Small intestine (tissue), 7 donors: ENCODE data around the gene GPC3. TPM values are rescaled to one million over a fixed set of nuclear protein-coding genes. Genes with fewer than 3 reads are reported as not detected.
A peak's percentile ranks its signal among the peaks of the same experiment; 100 is the strongest.

ENCODE experiments used
- DNase-seq, 2 donors: peaks; one replicate each; pipeline versions ENCODE4 v3.0.0 to v3.0.0-alpha.2; 2013
- FAIRE-seq: peaks from 2 replicates; lab custom pipeline; 2012; peaks lifted over from hg19 to GRCh38; lab: Jason Lieb, UNC
- H3K27ac ChIP-seq, 3 donors: one replicate each; pipeline ENCODE4 v1.5.1; 2013; ENCODE audit warnings: low read length in 2 of 3, mild to moderate bottlenecking in 2 of 3, control low read depth in 1 of 3, inconsistent platforms in 1 of 3, low read depth in 1 of 3, moderate library complexity in 1 of 3
- H3K27me3 ChIP-seq, 3 donors: one replicate each; pipeline ENCODE4 v1.6.1; 2013; ENCODE audit warnings: low read length in 3 of 3, inconsistent platforms in 1 of 3; ENCODE audit not compliant: control insufficient read depth in 3 of 3, insufficient read depth in 3 of 3
- H3K36me3 ChIP-seq, 3 donors: one replicate each; pipeline ENCODE4 v1.6.1; 2013; ENCODE audit warnings: low read length in 3 of 3, inconsistent platforms in 1 of 3, low read depth in 1 of 3, mild to moderate bottlenecking in 1 of 3, moderate library complexity in 1 of 3; ENCODE audit not compliant: control insufficient read depth in 3 of 3, insufficient read depth in 2 of 3
- H3K4me1 ChIP-seq, 3 donors: one replicate each; pipeline ENCODE4 v1.6.1; 2013; ENCODE audit warnings: low read length in 2 of 3, inconsistent platforms in 1 of 3, low read depth in 1 of 3, mild to moderate bottlenecking in 1 of 3, moderate library complexity in 1 of 3; ENCODE audit not compliant: control insufficient read depth in 3 of 3, insufficient read depth in 2 of 3
- H3K4me3 ChIP-seq, 3 donors: one replicate each; pipeline ENCODE4 v1.5.1; 2013; ENCODE audit warnings: low read length in 3 of 3, control low read depth in 1 of 3, inconsistent platforms in 1 of 3, low read depth in 1 of 3, mild to moderate bottlenecking in 1 of 3, moderate library complexity in 1 of 3
- H3K9me3 ChIP-seq, 2 donors: one replicate each; pipeline ENCODE4 v1.6.1; 2013; ENCODE audit warnings: low read depth in 1 of 2, low read length in 1 of 2; ENCODE audit not compliant: control insufficient read depth in 2 of 2, insufficient read depth in 1 of 2
- WGBS, 3 donors: extraction: QIAGEN DNeasy Blood & Tissue Kit; methylation state at CpG; one replicate each; pipeline ENCODE4 v1.1.7; 2013; 5-methylcytosine and 5-hydroxymethylcytosine counted together
- polyA plus RNA-seq, 4 donors: library from polyadenylated mRNA; stranded (reverse) in 3 of 4; unstranded in 1 of 4; fragments of 200-250 nt in 3 of 4; fragments of 120-200 nt in 1 of 4; gene quantifications; one replicate each; pipeline versions ENCODE4 v1.2.1 to v1.2.3, GENCODE V29; 2013
- donor health status: healthy with polysubstance abuse.
- donor health status: control.
- donor health status: control.
- donor health status: Bipolar disorder and iron deficiency.
- donor health status: healthy.

Gene GPC3
- polyA plus RNA-seq, 4 donors: 14.3 to 186 TPM; not detected in 2

- Histone ChIP-seq H3K27ac (no peak overlapping the region), H3K36me3 (no peaks in the 10 kb centered on the region), H3K4me3 (no peak overlapping the region), H3K9me3 (no peaks in the 10 kb centered on the region), H3K27me3 (no peaks in the 10 kb centered on the region), H3K4me1 (no peaks in the 10 kb centered on the region)
- no peak for DNase-seq
- no peak for FAIRE-seq
- WGBS, 3 donors: 29 to 78% (median 45%) methylated on average over 1 of the region's 1 CpG
Measured at GRCh38 chrX:133568109-133568508, 417.3 kb downstream of the GPC3 start.

DNA sequence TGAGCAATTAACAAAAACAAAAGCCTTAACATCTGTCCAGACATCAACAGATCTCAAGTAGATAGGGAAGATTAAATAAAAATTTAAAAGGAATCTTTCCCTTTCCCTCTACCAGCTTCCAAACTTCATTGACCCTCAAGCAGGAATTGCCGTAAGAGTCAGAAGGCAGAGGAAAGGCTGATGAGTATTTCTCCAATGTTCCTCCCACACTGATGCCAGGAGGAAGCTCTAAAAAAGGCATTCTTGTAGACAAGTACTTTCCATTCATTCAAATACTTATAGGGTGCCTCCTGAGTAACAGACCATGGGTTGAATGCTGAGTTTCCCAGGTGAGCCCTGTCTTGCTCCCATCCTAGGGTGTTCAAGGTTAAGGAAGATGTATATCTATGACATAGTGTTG, 418.5 kb downstream of the GPC3 start:
- Histone ChIP-seq H3K27ac (no peak overlapping the region), H3K36me3 (no peaks in the 10 kb centered on the region), H3K4me3 (no peak overlapping the region), H3K27me3 (no peaks in the 10 kb centered on the region), H3K9me3 (no peaks in the 10 kb centered on the region), H3K4me1 (no peaks in the 10 kb centered on the region)
- no peak for FAIRE-seq
- WGBS, 3 donors: 89 to 100% (median 91%) methylated on average over 1 of the region's 1 CpG
- no peak for DNase-seq

GRCh38 chrX:133563705-133564104, 421.7 kb downstream of the GPC3 start:
- FAIRE-seq (no peak), DNase-seq (no peak)
- Histone ChIP-seq H3K4me3 (no peak overlapping the region), H3K9me3 (no peaks in the 10 kb centered on the region), H3K27me3 (peaks cover 0 to 2% (median 0%) of the 10 kb centered on the region in 3 donors), H3K4me1 (no peaks in the 10 kb centered on the region), H3K36me3 (no peaks in the 10 kb centered on the region), H3K27ac (no peak overlapping the region)
- 75 to 89% (median 79%) methylated on average over 2 of the region's 2 CpGs for WGBS, 3 donors

- Histone ChIP-seq H3K27ac (no peak overlapping the region), H3K9me3 (no peaks in the 10 kb centered on the region), H3K36me3 (no peaks in the 10 kb centered on the region), H3K27me3 (peaks cover 0 to 2% (median 0%) of the 10 kb centered on the region in 3 donors), H3K4me1 (no peaks in the 10 kb centered on the region), H3K4me3 (no peak overlapping the region)
- DNase-seq (no peak), FAIRE-seq (no peak)
Measured at GRCh38 chrX:133561251-133561650, 424.1 kb downstream of the GPC3 start.

DNA sequence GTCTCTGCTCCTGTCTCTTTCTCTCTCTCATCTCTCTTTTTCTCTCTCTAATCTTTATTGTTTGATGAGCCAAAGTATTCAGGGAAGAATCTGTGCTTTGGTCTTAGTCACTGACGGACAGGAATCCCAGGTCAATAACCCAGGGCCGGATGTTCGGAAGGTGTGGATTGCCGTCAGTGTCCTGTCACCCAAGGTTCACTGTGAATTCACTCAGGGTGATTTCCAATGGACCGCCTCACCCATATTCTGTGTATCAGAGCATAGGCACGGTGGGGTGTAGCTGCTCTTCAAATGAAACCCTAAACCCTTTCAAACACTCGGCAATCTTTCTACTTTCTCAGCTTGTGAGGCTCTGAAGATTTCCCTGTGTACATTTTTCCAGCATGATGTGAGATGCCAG, 425.5 kb downstream of the GPC3 start:
- Histone ChIP-seq H3K9me3 (peaks cover 0 to 5% of the 10 kb centered on the region in 2 donors), H3K27me3 (peaks cover 0 to 2% (median 0%) of the 10 kb centered on the region in 3 donors), H3K27ac (no peak overlapping the region), H3K4me1 (no peaks in the 10 kb centered on the region), H3K4me3 (no peak overlapping the region), H3K36me3 (no peaks in the 10 kb centered on the region)
- DNase-seq (no peak), FAIRE-seq (no peak)
- 89 to 94% (median 89%) methylated on average over 7 of the region's 7 CpGs for WGBS, 3 donors

DNA sequence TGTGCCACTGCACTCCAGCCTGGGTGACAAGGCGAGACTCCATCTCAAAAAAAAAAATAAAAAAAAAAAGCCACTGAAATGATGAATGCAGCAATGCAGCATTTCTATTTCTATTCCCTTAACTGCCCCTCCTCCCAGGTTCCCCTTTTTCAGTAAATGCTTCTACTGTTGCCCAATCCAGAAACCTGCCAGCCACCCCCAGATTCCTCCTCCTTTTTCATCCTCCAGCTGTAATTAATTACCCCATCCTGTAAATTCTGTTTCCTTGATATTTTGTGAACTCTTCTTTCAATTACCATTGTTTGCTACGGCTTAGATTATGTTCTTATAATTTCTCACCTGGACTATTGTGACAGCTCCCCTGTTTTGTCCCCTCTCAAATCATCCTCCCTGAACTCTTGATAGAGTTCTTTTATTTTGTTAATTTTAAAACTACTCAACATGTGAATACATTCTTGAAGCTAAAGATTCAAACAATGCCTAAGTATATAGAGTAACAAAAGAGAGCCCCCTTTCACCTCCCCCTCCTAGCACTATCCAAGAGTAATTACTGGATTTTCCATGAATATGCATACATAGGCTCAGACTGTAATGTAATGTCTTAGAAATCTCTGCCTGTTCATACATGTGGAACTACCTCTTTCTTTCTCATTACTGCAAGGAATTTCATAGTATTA, 429.5 kb downstream of the GPC3 start:
- DNase-seq (no peak), FAIRE-seq (no peak)
- Histone ChIP-seq H3K4me1 (no peaks in the 10 kb centered on the region), H3K27ac (no peak overlapping the region), H3K9me3 (peaks cover 0 to 11% of the 10 kb centered on the region in 2 donors), H3K27me3 (peaks cover 0 to 2% (median 0%) of the 10 kb centered on the region in 3 donors), H3K4me3 (no peak overlapping the region), H3K36me3 (no peaks in the 10 kb centered on the region)
- WGBS, 3 donors: 78 to 93% (median 90%) methylated on average over 2 of the region's 2 CpGs

DNA sequence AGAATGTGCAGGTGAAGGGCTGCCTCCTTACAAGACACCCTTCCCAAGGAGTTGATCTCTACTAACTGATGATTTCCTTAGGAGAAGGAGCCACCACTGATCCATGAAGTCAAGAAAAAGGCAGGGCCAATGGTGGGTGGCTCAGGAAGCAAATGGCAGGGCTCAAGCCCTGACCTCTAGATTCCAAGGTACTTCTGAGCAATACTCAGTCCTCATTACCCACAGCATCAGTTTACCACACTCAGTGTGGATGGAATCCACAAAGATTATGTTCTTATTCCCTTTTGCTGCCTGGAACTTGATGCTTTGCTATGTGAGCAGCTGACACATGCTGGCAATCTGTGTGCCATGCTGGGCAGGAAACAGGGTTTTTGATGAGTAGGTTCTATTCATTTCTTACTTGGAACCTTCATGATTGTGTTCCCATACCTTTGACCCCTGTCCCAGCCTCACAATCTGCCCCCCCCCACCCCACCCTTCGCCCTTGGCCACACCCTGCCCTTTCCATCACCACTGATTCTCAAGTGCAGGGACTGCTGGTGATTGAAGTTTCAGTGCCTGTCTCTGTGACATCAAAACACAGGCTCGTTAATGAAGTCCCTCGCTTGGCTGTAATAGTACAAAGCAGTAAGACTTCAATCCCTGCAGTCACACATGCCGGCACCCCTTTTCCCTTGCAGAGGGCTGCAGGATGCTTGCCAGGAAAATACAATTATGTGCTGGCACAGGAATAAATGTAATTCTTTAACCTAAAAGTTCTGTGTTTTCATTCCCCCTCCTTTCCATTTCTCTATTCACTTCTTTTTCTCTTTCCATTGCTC, 434.5 kb downstream of the GPC3 start:
- no peaks in the 10 kb centered on the region for H3K27me3 ChIP-seq
- 18 to 46% (median 28%) methylated on average over 4 of the region's 4 CpGs for WGBS, 3 donors
- H3K4me1 ChIP-seq: no peaks in the 10 kb centered on the region
- no peaks in the 10 kb centered on the region for H3K36me3 ChIP-seq
- no peak overlapping the region for H3K27ac ChIP-seq
- peaks cover 0 to 11% of the 10 kb centered on the region in 2 donors for H3K9me3 ChIP-seq
- FAIRE-seq (no peak), DNase-seq (peak; percentile 35 to 48)
- H3K4me3 ChIP-seq: no peak overlapping the region

DNA sequence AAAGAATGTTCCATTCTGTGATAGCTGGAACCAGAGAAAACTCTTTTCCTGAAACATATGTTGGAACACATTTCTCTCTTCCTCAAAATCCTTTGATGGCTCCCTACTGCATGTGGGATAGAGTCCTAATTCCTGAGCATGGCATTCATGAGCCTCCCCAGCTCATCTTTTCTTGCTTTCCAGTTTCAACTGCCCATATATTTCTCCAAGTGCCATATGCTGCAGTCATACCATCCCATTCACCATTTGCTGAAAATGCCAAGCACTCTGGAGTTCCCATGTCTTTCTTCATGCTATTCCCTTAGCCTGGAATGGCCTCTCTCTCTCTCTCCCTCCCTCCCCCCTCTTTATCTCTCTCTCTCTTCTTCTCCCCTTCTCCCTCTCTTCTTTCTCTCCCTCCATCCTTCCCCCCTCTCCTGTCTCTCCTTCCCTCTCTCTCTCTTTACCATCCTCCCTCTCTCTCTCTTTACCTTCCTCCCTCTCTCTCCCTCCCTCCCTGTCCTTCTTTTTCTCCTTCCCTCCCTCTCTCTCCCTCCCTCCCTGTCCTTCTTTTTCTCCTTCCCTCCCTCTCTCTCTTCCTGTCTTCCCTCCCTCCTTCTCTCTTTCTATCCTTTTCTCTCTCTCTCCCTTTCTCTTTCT, 436.0 kb downstream of the GPC3 start:
- H3K9me3 ChIP-seq: peaks cover 0 to 3% of the 10 kb centered on the region in 2 donors

More for the DNA sequence above, 436.0 kb downstream of the GPC3 start:
- FAIRE-seq: no peak
- H3K36me3 ChIP-seq: no peaks in the 10 kb centered on the region
- H3K4me3 ChIP-seq: no peak overlapping the region
- no peak for DNase-seq
- H3K27me3 ChIP-seq: no peaks in the 10 kb centered on the region
- H3K4me1 ChIP-seq: no peaks in the 10 kb centered on the region
- H3K27ac ChIP-seq: no peak overlapping the region
